Activated T-helper 1 cell treated with anti-CD3 and anti-CD28 coated beads, Interleukin-2, amount 50 U/mL, for 16 hours (primary cell): ENCODE results near the gene ACOXL.
"Not testable (repeated sequence)": the region's sequence is repeated elsewhere in the genome, so short reads cannot be mapped to it uniquely, and the experiment has no call there.

Experiments used
- DNase-seq, 2 donors: peaks; one replicate each; pipeline ENCODE4 v3.0.0-alpha.2; 2020; ENCODE audit warnings: low read depth in 1 of 2, low spot score in 1 of 2

The ACOXL gene

GRCh38 chr2:110732422-110733413 lies at the start of gene ACOXL:
ACOXL (plus strand) TSS chr2:110732573; CDS start chr2:110768390, 35,817 bp downstream.
- DNase-seq: no peak

DNA sequence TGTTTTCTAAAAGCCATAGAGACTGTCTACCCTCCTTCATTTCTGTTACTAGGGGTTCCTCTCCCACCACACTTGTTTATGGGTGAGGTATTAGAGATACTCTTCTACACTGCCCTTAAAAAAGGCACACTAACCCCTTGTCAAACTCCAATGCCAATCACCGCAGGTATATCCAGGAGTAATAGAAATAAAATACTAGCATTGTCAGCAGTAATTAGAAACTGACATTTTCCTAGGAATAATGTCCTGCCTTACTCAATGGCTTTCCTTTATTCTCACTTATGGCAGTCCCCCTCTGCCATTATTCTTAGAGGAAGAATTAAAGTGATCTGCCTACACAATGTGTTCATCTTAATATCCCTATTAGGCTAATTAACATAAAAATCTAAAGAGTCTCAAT lies 49.5 kb upstream of the ACOXL start:
- no peak for DNase-seq

GRCh38 chr2:110687775-110688484 lies 44.4 kb upstream of the ACOXL start:
- DNase-seq: not testable (repeated sequence)

DNA sequence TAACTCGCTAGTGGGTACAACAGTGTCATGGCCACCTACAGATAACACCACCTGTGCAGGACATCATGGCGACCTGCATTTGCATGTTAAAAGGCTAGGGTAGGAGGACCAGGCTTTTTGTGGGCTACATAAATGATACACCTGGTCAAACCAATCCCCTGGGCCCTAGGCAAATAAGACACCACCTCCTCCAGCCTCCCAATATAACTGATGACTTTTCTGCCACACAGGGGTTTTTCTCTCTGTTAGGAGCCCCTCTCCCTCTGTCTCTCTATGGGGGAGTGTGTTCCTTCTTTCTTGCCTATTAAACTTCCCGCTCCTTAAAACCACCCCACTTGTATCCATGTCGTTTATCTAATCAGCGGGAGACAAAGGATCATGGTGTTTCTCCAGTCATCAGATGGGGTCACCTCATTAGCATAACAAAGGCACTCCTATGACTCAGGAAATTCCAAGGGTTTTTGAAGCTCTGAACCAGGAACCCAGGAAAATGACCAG lies 43.7 kb upstream of the ACOXL start:
- no peak for DNase-seq

GRCh38 chr2:110690083-110690965 lies 42.0 kb upstream of the ACOXL start:
- no peak for DNase-seq

- no peak for DNase-seq
These were observed 40.6 kb upstream of the ACOXL start for GRCh38 chr2:110691612-110692258.

- not testable (repeated sequence) for DNase-seq
These were observed 37.1 kb upstream of the ACOXL start for GRCh38 chr2:110695146-110695898.

GRCh38 chr2:110698253-110698652 lies 34.1 kb upstream of the ACOXL start:
- not testable (repeated sequence) for DNase-seq

DNA sequence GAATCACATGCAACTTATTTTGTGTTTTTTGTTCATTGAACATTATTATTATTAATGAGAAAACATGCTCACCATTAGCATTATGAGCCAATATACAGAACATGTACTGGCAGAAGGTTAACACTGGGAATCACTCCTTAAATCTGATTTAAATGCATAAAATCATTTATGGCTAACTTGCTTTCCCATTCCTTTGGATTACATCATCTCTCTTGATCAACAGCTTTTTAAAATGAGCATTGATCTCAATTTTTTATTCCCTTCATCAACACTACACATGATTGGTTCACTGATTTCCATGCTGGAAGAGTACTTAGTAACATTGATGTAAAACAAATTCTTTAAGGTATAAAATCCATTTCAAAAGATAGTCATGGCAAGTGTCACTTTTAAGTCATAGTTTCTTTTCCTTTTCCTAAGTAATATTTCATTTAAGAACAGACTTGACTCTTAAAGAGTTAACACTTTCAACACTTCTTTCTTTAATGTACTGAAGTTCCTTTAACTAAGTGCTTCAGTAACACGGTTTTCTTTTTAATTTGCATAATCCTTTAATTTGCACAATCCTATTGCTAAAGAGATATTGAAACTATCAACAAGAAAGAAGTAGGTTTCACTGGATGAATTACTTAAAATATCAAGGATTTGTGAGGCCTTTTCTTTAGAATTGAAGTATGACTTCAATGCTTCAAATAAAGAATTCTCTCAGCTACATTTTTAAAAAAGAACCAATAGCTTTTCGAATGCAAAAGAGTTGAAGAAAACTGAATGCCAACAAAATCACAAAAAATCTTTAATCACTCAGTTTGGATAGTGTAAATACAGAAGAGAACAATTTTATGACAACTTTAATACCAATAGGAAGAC lies 29.6 kb upstream of the ACOXL start:
- DNase-seq: no peak

DNA sequence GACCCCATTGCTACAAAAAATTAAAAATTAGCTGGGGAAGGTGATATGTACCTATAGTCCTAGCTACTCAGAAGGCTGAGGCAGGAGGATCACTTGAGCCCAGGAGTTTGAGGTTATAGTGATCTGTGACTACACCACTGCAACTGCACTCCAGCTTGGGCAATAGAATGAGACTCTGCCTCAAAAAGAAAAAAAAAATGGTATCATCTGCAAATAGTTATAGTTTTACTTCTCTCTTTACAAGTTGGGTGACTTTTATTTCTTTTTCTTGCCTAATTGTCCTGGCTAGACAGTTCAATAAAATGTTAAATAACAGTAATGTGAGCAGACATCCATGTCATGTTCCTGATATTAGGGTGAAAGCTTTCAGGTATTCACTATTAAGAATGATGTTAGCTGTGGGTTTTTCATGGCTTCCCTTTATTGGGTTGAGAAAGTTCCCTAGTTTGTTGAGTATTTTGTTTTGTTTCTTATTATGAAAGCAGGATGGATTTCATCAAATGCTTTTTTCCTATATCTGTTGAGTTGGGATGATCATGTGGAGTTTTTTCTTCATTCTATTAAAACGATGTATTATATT lies 24.9 kb upstream of the ACOXL start:
- DNase-seq: no peak

GRCh38 chr2:110708455-110708854 lies 23.9 kb upstream of the ACOXL start:
- no peak for DNase-seq

DNA sequence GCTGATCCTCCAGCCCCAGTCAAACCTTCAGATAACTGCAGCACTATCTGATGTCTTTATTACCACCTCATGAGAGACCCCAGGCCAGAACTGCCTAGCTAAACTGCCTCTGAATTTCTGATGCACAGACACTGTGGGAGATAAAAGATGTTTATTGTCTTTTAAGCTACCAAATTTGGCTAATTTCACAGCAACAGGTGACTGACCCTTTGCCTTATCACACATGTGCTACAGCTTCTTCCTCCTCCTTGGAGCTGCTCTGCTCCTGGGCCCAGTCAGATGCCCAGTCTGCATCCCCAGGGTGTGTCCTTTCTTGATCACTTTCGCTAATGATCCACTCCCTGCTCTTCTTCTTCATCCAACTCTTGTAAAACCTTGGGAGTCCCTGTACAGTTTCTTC lies 19.6 kb upstream of the ACOXL start:
- no peak for DNase-seq

- no peak for DNase-seq
These were observed 18.6 kb upstream of the ACOXL start for GRCh38 chr2:110713513-110714362.

DNA sequence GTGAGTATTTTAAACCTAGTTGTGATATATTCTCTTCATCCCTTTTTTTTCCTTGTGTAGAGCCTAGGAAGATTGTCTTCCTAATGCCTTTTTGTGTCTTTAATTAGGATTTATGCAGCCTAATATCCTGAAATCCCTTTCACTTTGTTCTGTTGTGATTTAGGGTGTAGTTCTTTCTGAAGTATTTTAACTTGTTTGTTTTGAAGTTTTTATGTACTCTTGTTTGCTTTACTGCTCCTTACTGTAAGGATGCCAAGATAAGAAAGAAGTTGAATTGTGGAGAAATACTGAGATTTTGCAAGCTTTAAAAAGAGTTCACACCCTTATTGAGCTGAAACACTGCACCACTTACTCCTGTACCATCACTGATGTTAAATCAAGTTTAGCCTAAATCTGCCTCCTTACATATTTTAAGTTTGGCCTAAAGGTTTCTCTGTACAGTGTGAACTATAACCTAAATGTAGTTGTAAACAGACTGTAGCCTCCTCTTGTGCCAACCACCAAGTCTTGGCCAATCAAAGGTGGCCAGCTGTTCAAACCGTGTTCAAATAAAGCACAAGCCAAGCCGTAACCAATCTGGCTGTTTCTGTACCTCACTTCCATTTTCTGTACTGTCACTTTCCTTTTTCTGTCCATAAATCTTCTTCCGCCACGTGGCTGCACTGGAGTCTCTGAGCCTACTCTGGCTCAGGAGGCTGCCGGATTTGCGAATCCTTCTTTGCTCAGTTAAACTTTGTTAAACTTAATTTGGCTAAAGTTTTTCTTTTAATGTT lies 17.7 kb upstream of the ACOXL start:
- no peak for DNase-seq

GRCh38 chr2:110716959-110717645 lies 15.3 kb upstream of the ACOXL start:
- DNase-seq: no peak

DNA sequence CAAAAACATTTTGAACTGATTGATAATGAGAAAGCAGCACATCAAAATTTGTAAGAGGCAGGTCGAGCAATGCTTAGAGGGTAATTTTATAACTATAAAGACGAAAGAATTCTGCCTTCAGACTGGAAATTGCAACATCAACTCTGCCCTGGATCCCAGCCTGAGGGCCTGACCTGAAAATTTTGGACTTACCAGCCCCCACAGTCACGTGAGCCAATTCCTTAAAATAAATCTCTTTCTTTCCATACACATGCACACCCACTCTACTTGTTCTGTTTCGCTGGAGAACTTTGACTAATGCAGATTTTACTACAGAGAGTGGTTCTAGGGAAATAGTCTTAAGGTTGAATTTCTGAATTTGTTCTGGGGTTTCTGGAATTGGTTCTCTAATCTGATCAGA lies 14.6 kb upstream of the ACOXL start:
- DNase-seq: no peak
